NCI-H2171 treated with DMSO at 0.1 percent for 48 hours (cell line): ENCODE results near the gene SSH2.
"Not testable (repeated sequence)": the region's sequence is repeated elsewhere in the genome, so short reads cannot be mapped to it uniquely, and the experiment has no call there.

ENCODE experiments used
- DNase-seq: peaks from one replicate; lab custom pipeline; 2025; lab: John Stamatoyannopoulos, UW

Gene SSH2

DNA sequence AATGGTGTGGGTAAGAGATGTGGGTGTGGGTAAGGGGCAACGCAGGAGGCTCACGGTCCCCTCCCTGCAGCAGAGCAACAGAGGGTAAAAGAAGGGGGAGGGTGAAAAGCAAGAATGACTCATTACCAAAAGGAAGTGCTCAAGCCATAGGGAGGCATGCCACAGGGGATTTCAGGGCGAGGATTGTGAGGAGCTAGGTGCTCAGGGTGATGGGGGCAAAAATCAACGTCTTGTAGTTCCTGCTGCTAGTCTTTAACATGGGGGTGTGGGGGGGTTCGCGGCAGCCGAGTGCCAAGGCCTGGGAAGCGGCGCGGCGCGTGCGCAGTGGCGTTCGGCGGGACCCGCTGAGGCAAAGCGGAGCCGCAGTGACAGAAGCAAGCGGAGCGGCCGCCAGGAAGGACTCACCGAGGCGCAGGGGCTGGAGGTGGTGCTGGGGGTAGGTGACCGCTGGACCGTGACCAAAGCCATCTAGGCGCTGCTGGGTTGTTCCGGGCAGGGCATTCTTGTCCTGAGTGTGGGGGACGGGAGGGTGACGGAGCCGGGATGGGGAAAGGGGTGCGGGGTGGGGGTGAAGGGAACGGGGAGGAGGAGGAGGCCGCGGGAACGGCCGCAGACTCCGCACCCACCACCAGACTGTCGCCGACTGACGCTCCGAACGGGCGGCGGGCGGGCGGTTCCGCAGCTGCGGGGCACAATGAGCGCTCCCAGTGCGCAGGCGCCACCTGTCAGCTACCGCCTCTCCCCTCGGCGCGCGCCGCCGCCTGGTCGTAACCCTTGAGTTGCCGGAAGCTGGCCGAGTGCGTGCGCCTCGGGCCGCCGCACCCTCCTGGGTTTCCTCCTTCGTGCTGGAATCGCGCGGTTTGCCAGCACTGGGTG, at the start of gene SSH2:
Gene SSH2, minus strand, starts transcription at position 696 of the 876 bp plus-strand sequence. Its CDS starts 228 bp downstream, at position 468.
- DNase-seq, result peak; percentile 93

- peak; percentile 90 for DNase-seq
Observed at GRCh38 chr17:29977836-29978235, 47.8 kb upstream of the SSH2 start.

DNA sequence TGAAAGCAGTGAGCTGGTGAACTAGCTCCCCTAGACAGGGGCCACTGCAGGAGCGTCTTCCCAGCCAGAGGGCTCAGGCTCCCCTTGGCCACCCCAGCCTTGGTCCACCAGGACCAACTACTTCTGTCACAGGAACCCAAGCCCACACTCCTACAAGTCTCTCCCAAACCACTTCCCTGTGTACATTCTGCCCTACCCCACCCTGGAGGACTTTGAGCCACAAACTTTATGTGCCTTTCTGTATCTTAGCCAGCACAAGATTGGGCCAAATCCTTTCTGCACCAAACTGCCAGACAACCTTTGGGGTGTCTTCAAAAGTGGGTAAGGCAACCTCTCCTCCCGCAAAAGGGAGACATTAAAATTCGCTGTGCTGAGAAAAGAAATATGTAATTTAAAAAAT, 43.0 kb upstream of the SSH2 start:
- DNase-seq, result no peak

DNA sequence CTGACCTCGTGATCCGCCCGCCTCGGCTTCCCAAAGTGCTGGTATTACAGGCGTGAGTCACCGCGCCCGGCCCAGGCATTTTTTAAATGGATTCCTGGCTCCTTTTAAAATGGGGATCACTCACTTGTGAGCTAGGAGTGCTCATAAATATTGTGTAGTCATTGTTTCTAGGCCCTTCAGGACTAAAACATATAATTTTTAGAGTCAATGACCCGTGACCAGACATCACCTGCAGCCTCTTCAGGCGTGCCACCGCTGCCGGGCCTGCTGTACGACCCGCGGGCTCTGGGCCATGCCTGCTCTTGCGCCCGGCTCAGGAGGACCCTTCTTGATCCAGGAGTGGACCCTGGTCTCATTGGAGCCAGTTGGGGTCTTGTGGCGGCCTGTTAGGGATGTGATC, 42.2 kb upstream of the SSH2 start:
- no peak for DNase-seq

- DNase-seq, result no peak
Observed at GRCh38 chr17:29968271-29968670, 38.2 kb upstream of the SSH2 start.

DNA sequence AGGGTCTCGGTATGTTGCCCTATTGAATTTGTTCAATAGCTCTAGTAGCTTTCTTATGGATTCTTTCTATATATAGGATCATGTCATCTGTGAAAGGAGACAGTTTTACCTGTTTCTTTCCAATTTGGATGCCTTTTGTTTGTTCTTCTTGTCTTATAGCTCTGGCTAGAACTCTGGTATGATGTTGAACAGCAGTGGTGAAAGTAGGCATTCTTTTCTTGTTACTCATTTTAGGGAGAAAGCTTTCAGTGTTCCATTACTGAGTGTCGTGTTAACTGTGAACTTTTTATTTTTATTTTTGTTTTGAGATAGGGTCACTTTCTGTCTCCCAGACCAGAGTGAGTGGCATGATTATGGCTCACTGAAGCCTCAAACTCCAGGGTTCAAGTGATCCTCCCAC, 32.6 kb upstream of the SSH2 start:
- no peak for DNase-seq

DNA sequence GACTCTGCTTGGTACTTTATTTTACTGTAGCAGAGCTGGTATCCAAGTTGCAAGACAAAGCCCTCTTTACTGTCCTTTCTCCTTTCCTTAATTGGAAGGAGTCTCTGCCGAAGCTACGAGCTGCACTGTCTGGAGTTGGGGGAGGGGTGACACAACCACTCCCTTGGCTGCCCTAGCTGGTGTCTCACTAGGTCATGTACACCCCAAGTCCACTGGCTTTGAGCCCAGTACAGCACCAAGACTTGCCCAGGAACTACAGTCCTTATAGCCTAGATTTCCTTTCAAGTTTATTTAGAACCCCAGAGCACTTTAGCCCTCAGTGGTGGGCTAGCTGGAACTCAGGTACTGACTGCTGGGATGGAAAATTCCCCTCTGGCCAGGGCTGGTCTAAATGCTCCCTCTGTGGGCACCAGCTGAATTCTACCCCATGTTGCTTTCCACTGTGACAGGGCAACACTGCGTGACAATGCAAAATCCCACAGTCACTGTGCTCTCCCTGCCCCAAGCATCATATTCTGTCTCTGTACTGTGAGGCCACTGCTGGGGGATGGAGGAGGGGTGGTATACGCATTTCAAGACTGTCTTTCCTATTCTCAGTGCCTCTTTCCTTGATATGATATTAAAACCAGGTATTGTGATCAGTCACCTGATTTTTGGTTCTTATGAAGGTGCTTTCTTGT, 29.8 kb upstream of the SSH2 start:
- no peak for DNase-seq

DNA sequence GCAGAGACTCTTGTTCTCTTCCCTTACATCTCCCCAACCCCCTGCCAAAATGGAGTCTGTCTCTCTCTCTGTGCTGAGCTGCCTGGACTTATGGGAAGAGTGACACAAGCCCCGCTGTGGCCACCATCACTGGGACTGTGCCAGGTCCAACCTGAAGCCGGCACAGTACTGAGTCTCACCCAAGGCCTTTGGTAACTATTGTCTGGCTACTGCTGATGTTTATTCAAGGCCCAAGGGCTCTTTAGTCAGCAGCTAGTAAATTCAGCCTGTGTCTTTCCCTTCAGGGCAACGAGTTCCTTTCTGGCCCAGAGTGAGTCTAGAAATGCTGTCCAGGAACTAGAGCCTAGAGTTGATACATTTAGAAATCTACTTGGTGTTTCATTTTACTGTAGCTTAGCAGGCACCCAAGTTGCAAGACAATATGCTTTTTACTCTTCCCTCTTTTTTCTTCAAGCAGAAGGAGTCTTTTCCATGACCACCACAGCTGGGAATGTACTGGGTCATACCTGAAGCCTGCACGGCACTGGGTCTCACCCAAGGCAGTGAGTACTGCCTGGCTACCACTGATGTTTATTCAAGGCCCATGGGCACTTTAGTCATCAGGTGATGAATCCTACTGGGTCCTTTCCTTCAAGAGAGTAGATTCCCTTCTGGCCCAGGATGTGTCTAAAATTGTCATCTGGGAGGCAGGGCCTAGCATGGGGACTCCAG, 29.1 kb upstream of the SSH2 start:
- no peak for DNase-seq

DNA sequence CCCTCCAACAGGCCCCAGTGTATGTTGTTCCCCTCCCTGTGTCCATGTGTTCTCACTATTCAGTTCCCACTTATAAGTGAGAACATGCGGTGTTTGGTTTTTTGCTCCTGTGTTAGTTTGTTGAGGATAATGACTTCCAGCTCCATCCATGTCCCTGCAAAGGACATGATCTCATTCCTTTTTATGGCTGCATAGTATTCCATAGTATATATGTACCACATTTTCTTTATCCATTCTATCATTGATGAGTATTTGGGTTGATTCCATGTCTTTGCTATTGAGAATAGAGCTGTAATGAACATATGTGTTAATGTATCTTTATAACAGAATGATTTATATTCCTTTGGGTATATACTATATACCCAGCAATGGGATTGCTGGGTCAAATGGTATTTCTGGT, 27.5 kb upstream of the SSH2 start:
- not testable (repeated sequence) for DNase-seq

GRCh38 chr17:29956225-29956624, 26.2 kb upstream of the SSH2 start:
- DNase-seq, result no peak

GRCh38 chr17:29954405-29954804, 24.4 kb upstream of the SSH2 start:
- DNase-seq, result no peak

GRCh38 chr17:29949696-29950095, 19.7 kb upstream of the SSH2 start:
- DNase-seq, result peak; percentile 80

GRCh38 chr17:29948448-29949215, 18.6 kb upstream of the SSH2 start:
- DNase-seq, result no peak

DNA sequence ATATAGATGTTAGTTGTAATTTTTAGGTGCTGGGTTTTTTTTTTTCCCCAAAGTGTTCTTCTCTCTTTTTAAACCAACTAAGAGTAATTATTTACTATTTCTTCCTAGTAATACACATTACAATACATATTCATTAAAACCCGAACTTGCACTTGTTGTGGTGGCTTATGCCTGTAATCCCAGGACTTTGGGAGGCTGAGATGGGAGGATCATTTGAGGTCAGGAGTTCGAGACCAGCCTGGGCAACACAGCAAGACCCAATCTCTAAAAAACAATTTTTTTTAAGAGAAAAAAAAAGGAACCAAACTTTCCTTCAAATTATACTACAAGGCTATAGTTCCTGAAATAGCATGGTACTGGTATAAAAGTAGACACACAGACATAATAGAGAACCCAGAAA, 15.3 kb upstream of the SSH2 start:
- no peak for DNase-seq

GRCh38 chr17:29941334-29941733, 11.3 kb upstream of the SSH2 start, which contains the start of gene EFCAB5:
EFCAB5 (plus strand) TSS chr17:29941634; CDS start chr17:29941797, 163 bp downstream.
- no peak for DNase-seq

DNA sequence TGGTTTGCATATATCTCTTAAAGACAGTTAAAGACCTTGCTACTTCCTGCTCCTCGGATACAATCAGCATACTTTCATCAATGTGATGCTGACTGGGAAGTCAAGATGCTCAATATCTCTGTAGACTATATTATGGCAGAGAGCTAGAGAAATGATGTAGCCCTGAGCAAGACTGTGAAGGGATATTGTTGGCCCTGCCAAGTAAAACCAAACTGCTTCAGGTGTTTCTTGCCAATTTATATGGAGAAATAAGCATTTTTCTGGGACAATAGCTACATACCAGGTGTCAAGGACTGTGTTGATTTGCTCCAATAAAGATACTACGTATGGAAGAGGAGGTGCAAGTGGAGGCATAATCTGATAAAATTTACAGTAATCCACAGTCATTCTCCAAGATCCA, 6.7 kb upstream of the SSH2 start:
- no peak for DNase-seq

DNA sequence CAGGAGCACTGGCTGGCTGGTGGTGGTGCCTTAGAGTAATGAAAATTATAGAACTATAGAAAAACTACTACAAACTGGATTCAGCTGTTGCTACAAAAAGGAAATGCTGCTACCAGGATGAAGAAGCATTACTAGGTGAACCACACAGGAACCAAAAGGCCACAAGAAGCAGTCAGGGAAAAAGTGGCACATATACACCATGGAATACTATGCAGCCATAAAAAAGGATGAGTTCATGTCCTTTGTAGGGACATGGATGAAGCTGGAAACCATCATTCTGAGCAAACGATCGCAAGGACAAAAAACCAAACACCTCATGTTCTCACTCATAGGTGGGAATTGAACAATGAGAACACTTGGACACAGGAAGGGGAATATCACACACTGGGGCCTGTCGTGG, 5.9 kb upstream of the SSH2 start:
- DNase-seq, result not testable (repeated sequence)

DNA sequence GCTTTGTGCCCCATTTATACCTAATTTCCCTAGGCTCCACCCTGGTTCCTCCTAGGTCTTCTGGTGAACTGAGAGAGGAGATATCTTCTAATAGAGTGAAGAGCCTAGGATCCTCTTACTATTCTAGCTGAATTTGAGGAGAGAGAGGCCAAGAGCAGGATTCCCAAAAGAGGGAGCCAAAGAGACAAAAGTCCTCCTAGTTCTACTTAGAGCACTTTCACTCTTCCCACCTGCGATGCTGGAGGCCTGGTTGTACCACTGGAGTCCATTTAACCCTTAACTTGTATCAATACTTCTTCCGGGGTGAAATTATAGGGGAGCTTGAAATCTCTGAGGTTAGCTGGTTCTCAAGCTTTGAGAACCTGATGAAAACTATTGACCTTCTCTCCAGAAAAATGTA, 3.4 kb upstream of the SSH2 start:
- peak; percentile 34 for DNase-seq

- peak; percentile 99 for DNase-seq
Observed at GRCh38 chr17:29931231-29931932, 1.4 kb upstream of the SSH2 start.

DNA sequence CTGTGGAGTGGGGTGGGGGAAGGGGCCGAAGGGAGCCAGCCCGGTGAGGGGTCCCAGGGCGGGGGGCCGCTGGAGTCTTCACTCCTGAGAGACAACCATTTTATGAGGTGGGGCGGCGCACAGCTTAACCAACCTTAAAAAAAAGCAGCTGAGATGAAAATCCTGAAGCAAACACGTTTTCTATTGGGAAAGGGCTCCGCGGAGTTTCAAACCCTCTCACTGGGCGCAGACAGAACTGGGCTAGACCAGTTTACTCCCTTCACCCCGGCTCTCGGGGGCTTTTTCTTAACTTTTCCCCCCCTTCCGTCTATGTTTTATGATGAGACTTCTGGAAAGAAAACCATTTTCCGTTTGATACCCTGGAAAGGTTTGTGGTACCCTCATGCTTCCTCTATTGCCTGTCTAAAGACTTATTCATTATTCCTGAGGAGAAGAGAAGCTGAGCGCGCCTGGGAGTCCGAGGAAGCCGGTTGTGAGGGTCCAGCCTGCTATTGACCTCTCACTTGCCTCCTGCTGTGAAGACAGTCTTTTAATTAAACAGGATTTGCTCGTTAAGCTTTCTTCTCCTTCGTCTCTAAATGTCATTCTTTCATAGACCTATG, 482 bp upstream of the SSH2 start:
- DNase-seq, result peak; percentile 90

DNA sequence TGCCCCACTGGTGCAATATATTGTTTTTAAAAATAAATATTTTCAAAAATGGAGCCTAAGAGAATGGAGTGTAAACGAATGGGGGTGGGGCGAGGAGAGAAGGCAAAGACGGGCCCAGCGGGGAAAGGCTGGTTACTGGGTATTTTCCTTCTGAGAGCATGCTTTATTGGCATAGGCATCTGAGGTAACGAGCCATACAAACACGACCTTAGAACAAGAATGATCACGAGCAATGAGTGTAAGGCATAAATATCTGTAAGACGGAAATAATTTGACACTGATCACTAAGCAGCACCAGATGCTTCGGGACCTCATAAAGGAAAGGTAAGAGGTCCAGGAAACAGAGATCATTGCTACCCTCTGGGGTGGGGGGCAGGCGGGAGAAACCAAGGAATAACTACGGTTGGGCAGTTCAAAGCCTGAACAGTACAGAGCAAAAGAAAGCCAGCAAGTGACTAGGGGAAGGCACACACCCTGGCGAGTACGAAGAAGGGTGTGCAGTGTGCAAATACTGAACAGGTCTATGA, 959 bp downstream of the SSH2 start:
- peak; percentile 65 for DNase-seq
